Stimulated activated memory B cell treated with anti-CD40 and anti-IgM and Interleukin-4, amounts not matched to agents 10 μg/mL and 1 μg/mL and 100 μg/mL, for 72 hours (primary cell): ENCODE data around the gene SRGAP3.

Experiments used
- ATAC-seq: fragments of 150-1000 bp; cut with Tn5 transposase; 2 replicates; pipeline ENCODE4 v1.10.0; 2021
- H3K27ac Mint-ChIP-seq: one replicate; pipeline ENCODE4 v1.8.0; 2022; ENCODE audit warnings: mild to moderate bottlenecking, mixed read lengths
- H3K27me3 Mint-ChIP-seq: one replicate; pipeline ENCODE4 v1.8.0; 2022; ENCODE audit warnings: mixed read lengths
- H3K36me3 Mint-ChIP-seq: one replicate; pipeline ENCODE4 v1.8.0; 2022; ENCODE audit warnings: mixed read lengths
- H3K4me1 Mint-ChIP-seq: one replicate; pipeline ENCODE4 v1.8.0; 2022; ENCODE audit warnings: mixed read lengths
- H3K4me3 Mint-ChIP-seq: one replicate; pipeline ENCODE4 v1.8.0; 2022; ENCODE audit warnings: mild to moderate bottlenecking, moderate library complexity, mixed read lengths
- H3K9me3 Mint-ChIP-seq: one replicate; pipeline ENCODE4 v1.8.0; 2022; ENCODE audit warnings: mixed read lengths

SRGAP3 gene

GRCh38 chr3:9030034-9030433 lies 219.4 kb downstream of the SRGAP3 start:
- no peaks in the 10 kb centered on the region for H3K4me1 Mint-ChIP-seq
- H3K9me3 Mint-ChIP-seq = no peaks in the 10 kb centered on the region
- H3K27me3 Mint-ChIP-seq = peaks cover 14% of the 10 kb centered on the region
- H3K36me3 Mint-ChIP-seq = no peaks in the 10 kb centered on the region
- no peak overlapping the region for H3K4me3 Mint-ChIP-seq
- ATAC-seq = no peak
- H3K27ac Mint-ChIP-seq = no peak overlapping the region

DNA sequence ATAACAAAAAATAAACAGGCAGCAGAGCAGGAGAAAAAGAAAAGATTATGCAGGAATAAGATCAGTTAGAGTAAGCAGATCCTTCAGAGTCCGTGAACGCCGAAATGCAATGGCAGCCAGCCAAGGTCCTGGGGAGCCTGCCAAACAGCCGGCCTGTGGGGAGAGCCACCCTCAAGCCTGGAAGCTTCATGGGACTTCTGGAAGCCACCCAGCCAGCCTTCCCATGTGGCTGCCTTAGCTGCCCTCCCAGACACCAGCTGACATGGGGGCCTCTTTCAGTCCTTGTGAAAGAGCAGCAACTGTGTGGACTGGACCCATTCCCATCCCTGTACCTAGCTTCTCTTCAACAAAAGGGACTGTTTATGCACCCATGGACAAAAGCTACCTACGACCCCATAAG lies 221.3 kb downstream of the SRGAP3 start:
- no peak for ATAC-seq
- H3K4me3 Mint-ChIP-seq = no peak overlapping the region
- peaks cover 8% of the 10 kb centered on the region for H3K27me3 Mint-ChIP-seq
- H3K4me1 Mint-ChIP-seq = no peaks in the 10 kb centered on the region
- H3K27ac Mint-ChIP-seq = no peak overlapping the region
- no peaks in the 10 kb centered on the region for H3K9me3 Mint-ChIP-seq
- no peaks in the 10 kb centered on the region for H3K36me3 Mint-ChIP-seq

- no peaks in the 10 kb centered on the region for H3K9me3 Mint-ChIP-seq
- H3K27ac Mint-ChIP-seq = no peak overlapping the region
- no peak for ATAC-seq
- no peaks in the 10 kb centered on the region for H3K4me1 Mint-ChIP-seq
- H3K36me3 Mint-ChIP-seq = no peaks in the 10 kb centered on the region
- no peaks in the 10 kb centered on the region for H3K27me3 Mint-ChIP-seq
- H3K4me3 Mint-ChIP-seq = no peak overlapping the region
Observed at GRCh38 chr3:9026320-9027045, 223.0 kb downstream of the SRGAP3 start.

DNA sequence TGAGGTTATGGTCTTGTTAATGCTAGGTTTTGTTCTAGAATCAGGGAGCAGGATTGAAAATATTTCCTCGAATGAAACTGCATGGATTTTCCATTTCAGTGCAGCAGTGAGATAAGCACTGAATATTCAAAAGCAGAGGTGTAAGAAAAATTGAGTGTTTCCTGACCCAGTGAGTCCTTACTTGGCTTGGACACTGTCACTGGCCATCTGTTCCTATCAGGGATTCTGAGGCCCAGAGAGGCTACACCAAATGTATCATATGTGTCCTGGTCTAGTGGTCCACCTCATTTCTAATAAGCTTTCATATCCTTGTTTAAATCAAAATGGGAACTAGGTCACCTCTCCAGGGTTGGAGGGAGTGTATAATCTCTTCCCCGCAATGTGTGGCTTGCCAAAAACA lies 225.1 kb downstream of the SRGAP3 start:
- no peak for ATAC-seq
- Mint-ChIP-seq H3K27ac (no peak overlapping the region), H3K4me1 (no peaks in the 10 kb centered on the region), H3K9me3 (no peaks in the 10 kb centered on the region), H3K27me3 (no peaks in the 10 kb centered on the region), H3K4me3 (no peak overlapping the region), H3K36me3 (no peaks in the 10 kb centered on the region)

- Mint-ChIP-seq H3K4me1 (no peaks in the 10 kb centered on the region), H3K27me3 (no peaks in the 10 kb centered on the region), H3K36me3 (no peaks in the 10 kb centered on the region), H3K4me3 (no peak overlapping the region), H3K27ac (no peak overlapping the region), H3K9me3 (no peaks in the 10 kb centered on the region)
- no peak for ATAC-seq
Observed at GRCh38 chr3:9023226-9023590, 226.2 kb downstream of the SRGAP3 start.

DNA sequence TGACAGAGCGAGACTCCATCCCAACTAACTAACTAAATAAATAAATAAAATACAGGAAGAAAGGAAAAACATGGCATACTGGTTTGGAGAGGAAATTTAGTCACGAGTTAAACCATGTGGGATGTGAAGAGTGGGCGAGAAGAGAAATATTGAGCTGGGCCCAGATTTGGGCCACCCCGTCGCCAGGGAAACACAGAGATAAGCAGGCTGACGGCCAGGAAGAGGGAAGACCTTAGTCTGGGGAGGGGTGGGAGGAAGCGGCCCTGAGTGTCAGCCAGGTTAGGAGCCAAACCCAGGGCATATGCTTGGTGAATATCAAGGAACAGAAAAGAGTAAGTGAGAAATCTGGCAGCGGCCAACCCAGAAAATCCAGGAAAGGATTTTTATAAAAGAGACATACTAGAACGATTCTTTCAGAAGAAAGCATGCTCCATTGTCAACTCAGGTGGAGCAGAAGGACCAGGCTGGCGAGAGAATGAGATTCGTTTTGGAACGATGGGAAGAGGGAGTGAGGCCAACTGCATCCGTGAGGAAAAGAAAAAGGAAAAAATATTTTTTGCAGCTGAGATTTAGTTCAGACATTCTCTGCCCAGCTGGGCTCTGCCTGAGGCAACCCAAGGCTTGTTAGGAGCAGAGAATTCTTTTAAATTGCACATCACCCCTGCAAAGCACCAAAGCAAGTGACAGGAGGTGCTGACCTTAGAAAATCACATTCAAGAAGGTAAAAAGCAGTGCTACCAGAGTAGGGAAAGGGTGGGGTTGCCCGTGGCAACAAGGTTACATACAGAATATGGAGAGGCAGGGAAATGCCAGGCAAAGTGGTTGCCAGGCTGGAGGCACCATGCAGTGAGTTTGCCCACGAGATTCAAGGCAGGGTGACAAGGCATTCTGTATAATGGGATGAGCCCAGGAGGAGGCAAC lies 226.9 kb downstream of the SRGAP3 start:
- no peaks in the 10 kb centered on the region for H3K9me3 Mint-ChIP-seq
- no peak overlapping the region for H3K27ac Mint-ChIP-seq
- no peaks in the 10 kb centered on the region for H3K4me1 Mint-ChIP-seq
- no peak overlapping the region for H3K4me3 Mint-ChIP-seq
- no peaks in the 10 kb centered on the region for H3K36me3 Mint-ChIP-seq
- ATAC-seq = no peak
- no peaks in the 10 kb centered on the region for H3K27me3 Mint-ChIP-seq

DNA sequence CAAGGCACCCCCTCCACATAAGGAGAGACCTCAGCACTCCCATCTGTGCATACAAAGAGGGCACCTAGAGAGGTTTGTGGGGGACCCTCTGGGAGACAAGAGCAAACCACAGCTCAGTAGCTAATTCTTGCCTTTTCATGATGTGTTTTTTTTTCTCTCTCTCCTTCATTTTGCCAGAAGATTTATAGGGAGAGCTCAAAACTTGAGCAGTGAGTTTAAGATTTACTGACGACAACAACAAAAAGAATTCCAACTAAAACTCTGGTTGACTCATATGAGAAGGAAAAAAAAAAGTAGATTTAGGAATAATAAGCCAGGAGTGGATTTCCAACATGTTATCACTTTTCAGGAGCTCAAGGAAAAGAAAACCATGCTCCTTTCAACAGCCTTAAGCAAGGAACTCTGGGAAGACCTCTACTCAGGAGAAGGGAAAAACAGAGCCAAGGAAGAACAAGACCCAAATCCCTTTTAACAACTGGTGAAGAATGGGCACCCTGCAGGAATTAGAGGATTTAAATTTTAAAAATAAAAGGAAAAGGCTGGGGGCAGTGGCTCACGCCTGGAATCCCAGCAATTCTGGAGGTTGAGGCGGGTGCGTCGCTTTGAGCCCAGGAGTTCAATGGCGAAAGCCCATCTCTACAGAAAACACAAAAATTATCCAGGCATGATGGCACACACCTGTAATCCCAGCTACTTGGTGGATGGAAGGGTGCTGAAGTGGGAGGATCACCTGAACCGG lies 228.0 kb downstream of the SRGAP3 start:
- no peak for ATAC-seq
- H3K27ac Mint-ChIP-seq = no peak overlapping the region
- no peaks in the 10 kb centered on the region for H3K27me3 Mint-ChIP-seq
- no peaks in the 10 kb centered on the region for H3K36me3 Mint-ChIP-seq
- H3K4me3 Mint-ChIP-seq = no peak overlapping the region
- no peaks in the 10 kb centered on the region for H3K9me3 Mint-ChIP-seq
- no peaks in the 10 kb centered on the region for H3K4me1 Mint-ChIP-seq

- ATAC-seq = no peak
- no peaks in the 10 kb centered on the region for H3K9me3 Mint-ChIP-seq
- H3K27me3 Mint-ChIP-seq = peaks cover 9% of the 10 kb centered on the region
- no peaks in the 10 kb centered on the region for H3K36me3 Mint-ChIP-seq
- H3K4me1 Mint-ChIP-seq = no peaks in the 10 kb centered on the region
- no peak overlapping the region for H3K4me3 Mint-ChIP-seq
- H3K27ac Mint-ChIP-seq = no peak overlapping the region
Observed at GRCh38 chr3:9020426-9020825, 229.0 kb downstream of the SRGAP3 start.

- Mint-ChIP-seq H3K9me3 (no peaks in the 10 kb centered on the region), H3K36me3 (peaks cover 5% of the 10 kb centered on the region), H3K27ac (no peak overlapping the region), H3K4me3 (no peak overlapping the region), H3K27me3 (peaks cover 16% of the 10 kb centered on the region), H3K4me1 (no peaks in the 10 kb centered on the region)
- no peak for ATAC-seq
Observed at GRCh38 chr3:9019259-9019961, 230.0 kb downstream of the SRGAP3 start.

DNA sequence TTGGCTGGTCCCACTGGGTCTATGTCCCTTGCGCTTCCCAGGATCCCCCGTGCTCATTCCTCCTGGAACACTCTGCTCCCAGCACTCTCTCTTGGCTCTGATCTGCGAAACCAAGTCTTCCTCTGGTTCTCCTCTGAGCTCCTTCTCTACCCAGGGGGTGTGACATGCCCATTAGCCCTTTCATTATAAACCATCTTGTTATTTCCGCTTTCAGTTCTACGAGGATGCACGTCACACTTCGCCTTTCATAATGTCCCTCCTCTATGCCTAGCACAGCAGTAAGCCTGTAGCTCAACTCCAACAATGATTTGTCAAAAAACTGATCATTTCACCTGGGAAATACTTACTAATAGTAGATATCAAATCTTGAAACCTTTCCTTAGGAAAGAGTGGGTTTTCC lies 234.2 kb downstream of the SRGAP3 start:
- peaks cover 5% of the 10 kb centered on the region for H3K36me3 Mint-ChIP-seq
- no peak for ATAC-seq
- no peaks in the 10 kb centered on the region for H3K4me1 Mint-ChIP-seq
- H3K4me3 Mint-ChIP-seq = no peak overlapping the region
- H3K27ac Mint-ChIP-seq = no peak overlapping the region
- peaks cover 16% of the 10 kb centered on the region for H3K27me3 Mint-ChIP-seq
- H3K9me3 Mint-ChIP-seq = no peaks in the 10 kb centered on the region

DNA sequence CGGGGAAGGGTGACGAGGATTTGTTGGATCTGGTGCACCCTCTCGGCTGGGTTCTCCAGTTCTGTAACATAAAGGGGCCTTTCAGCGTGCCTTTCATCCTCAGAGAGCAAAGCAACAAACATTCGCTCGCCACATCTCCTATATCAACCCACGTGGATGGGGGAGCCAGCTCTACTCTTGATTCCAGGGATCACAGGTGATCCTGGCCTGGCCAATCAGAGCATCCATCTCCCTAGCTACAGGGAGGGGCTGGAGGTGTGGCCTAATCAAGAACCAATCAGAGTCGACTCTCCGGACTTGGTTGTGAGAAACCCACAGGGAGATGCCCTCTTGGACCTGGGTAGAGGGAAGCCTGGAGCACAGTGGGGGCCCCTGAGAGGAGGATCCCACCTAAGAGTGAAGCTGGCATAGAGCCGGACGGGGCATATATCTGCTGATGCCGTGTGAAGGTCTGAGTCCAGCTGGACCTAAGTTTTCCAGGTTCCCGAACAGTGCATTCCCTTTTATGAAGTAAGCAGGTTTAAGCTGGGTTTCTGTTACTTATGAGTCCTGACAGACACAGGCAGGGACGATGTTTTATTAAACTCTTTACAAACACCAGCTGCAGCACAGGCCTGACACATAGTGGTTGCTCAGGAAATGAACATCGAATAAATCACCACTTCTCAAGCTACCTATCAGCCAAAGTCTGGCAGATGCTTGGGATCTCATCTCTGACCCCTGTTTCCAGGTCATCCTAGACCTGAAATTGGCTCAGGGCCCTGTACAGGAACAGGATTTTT lies 235.5 kb downstream of the SRGAP3 start:
- no peak overlapping the region for H3K27ac Mint-ChIP-seq
- no peaks in the 10 kb centered on the region for H3K4me1 Mint-ChIP-seq
- no peak overlapping the region for H3K4me3 Mint-ChIP-seq
- H3K9me3 Mint-ChIP-seq = no peaks in the 10 kb centered on the region
- ATAC-seq = no peak
- peaks cover 9% of the 10 kb centered on the region for H3K36me3 Mint-ChIP-seq
- H3K27me3 Mint-ChIP-seq = peaks cover 16% of the 10 kb centered on the region

DNA sequence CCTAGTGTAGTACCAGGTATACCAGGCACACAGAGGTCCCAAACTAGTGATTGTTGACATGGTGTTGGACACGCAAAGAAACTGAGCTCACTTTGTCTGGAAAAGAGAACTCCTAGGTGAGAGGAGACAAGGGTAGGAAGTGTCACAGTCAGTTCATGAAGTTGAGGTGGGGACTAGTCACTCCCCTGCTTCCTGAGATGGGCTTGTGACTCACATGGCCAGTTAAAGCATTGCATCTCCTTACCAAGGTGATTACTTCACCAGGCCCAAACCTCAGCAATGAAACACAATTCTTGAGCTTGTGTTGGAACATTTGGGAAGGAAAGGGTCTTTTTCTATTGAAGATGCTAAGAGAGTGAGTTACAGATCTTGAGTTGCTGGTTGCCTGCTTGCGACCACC lies 236.9 kb downstream of the SRGAP3 start:
- H3K4me3 Mint-ChIP-seq = no peak overlapping the region
- no peak for ATAC-seq
- H3K4me1 Mint-ChIP-seq = no peaks in the 10 kb centered on the region
- H3K36me3 Mint-ChIP-seq = peaks cover 9% of the 10 kb centered on the region
- peaks cover 16% of the 10 kb centered on the region for H3K27me3 Mint-ChIP-seq
- no peaks in the 10 kb centered on the region for H3K9me3 Mint-ChIP-seq
- no peak overlapping the region for H3K27ac Mint-ChIP-seq

DNA sequence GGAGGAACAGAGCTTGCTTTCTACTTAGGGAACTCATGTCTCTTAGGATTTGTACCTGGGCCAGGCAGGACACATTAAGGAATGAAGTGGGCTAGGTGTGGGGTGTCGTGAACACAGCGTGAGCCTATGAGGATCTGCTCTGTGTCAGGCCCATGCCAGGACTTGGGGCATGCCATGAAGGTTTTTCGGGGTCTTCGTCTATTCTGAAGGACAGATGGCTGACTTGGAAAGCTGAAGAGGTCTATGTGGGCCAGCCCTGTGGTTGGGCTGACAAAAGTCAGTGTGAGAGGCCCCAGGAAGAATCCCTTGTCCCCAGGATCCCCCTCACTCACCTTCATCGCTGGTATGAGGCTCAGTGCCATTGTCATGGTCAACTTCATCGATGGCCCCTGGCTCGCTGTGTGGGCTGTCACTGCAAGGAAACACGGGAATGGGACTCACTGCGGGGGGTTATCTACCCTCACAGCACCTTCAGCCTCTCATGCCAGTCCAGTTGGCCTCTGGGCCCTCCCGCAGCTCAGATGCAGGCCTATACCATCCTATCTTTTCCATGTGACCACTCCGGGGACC lies 239.4 kb downstream of the SRGAP3 start:
- Mint-ChIP-seq H3K4me1 (no peaks in the 10 kb centered on the region), H3K4me3 (no peak overlapping the region), H3K27ac (no peak overlapping the region), H3K9me3 (no peaks in the 10 kb centered on the region), H3K27me3 (peaks cover 3% of the 10 kb centered on the region), H3K36me3 (peaks cover 6% of the 10 kb centered on the region)
- ATAC-seq = no peak

DNA sequence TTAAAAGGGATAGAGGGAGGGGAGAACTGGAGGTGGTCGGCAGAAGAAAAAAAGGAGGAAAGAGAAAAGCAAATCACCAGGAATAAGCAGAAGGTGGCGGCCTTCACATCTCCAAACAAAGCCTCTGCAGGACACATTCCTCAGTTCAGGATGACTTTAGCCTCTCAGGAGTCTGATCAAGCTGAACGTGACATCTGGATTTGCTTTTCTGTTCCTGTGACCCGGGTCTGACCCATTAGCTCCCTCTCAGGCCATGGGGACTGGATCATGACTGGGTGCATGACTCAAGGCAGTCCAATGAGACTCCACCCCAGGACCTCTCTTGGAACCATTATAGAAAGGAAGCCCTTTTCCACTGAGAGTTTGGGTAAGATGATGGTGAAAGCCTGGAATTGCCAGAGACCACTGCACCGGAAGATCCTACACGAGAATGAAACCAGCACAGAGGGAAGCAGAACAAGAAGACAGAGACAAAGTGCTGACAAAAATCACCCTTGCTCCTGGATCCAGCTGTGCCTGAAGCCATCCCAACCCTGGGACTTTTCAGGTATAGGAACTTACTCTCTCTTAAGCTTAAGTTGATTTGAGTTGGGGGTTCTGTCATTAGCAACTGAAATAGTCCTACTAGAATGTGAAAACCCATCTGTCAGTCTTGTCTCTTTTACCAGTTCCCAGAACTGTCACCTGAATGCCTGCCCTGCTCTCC lies 240.7 kb downstream of the SRGAP3 start:
- Mint-ChIP-seq H3K27ac (no peak overlapping the region), H3K4me3 (no peak overlapping the region), H3K36me3 (peaks cover 5% of the 10 kb centered on the region), H3K9me3 (peaks cover 2% of the 10 kb centered on the region), H3K4me1 (no peaks in the 10 kb centered on the region), H3K27me3 (no peaks in the 10 kb centered on the region)
- no peak for ATAC-seq
